Retinal pigment epithelial cell (primary cell): ENCODE data around the gene AP3B1.

Experiments used
- DNase-seq: peaks from one replicate; pipeline ENCODE4 v3.0.0-alpha.2; 2010; ENCODE audit warnings: low read depth
- H3K4me3 ChIP-seq: 2 replicates; pipeline ENCODE4 v1.5.1; 2011; ENCODE audit warnings: mild to moderate bottlenecking, low read length, control low read depth, moderate library complexity
- TF ChIP-seq, protein P1 (sequence below): conservative IDR thresholded peaks from 2 replicates; pipeline ENCODE4 v1.5.1; 2011; ENCODE audit warnings: low read depth, low read length, control low read depth, inconsistent platforms

AP3B1 gene

DNA sequence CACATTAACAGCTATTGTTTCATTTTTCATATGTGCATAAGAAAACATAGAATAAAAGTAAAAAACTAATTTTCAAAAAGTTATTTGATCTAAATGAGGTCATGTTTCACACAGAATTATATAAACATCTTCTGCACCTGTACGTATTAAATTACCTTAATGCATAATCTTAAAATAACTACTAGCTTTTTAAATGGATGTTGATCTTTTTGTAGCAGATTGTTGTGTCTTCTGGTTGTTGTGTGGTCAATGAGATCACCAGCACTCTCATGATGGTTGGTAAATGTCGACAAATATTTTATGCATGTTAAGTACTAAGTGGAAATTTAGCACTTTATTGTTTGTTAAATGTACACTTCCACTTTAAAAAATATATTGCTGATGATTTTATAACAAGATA is 162.0 kb downstream of the AP3B1 start:
- H3K4me3 ChIP-seq, result no peak overlapping the region
- no peak for DNase-seq
- TF ChIP-seq, protein P1, sequence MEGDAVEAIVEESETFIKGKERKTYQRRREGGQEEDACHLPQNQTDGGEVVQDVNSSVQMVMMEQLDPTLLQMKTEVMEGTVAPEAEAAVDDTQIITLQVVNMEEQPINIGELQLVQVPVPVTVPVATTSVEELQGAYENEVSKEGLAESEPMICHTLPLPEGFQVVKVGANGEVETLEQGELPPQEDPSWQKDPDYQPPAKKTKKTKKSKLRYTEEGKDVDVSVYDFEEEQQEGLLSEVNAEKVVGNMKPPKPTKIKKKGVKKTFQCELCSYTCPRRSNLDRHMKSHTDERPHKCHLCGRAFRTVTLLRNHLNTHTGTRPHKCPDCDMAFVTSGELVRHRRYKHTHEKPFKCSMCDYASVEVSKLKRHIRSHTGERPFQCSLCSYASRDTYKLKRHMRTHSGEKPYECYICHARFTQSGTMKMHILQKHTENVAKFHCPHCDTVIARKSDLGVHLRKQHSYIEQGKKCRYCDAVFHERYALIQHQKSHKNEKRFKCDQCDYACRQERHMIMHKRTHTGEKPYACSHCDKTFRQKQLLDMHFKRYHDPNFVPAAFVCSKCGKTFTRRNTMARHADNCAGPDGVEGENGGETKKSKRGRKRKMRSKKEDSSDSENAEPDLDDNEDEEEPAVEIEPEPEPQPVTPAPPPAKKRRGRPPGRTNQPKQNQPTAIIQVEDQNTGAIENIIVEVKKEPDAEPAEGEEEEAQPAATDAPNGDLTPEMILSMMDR, result no peak

DNA sequence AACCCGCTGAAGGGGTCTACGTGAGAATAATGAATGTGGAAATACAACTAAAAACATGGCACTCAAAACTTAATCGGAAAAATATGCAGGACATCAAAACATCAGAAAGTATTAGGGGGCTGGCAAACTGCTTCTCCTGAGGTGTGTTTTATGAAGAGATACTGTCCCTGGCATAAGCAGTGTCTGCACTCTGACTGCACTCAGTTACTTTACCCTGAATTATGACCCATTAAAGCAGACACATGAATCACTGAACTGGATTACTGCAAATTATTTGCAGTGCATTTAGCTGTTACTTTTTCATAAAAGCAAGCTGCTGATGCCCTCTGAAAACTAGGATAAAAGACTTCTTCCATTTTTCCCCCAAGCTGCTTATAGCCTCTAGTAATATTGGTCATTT is 164.9 kb downstream of the AP3B1 start:
- no peak overlapping the region for H3K4me3 ChIP-seq
- no peak for DNase-seq
- TF ChIP-seq, protein P1, result no peak

DNA sequence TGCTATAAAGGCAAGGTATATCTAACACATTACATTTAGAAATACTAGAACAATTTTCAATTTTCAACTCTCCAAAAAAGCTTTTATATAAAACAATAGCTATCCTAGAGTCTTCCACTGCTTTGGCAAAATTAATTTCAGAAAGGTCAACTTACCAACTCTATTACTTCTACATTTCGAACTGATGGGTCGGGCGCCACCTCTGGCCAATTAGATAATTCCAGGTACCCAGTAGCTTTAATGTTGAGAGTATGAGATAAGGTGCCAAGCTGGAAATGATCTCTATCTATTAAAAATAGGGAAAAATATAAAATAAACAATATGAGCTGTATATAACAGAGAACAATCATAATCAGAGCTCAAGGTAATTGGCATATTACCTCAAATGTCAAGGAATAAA is 166.6 kb downstream of the AP3B1 start:
- DNase-seq, result no peak
- TF ChIP-seq, protein P1, result peak; percentile 46
- H3K4me3 ChIP-seq, result no peak overlapping the region

DNA sequence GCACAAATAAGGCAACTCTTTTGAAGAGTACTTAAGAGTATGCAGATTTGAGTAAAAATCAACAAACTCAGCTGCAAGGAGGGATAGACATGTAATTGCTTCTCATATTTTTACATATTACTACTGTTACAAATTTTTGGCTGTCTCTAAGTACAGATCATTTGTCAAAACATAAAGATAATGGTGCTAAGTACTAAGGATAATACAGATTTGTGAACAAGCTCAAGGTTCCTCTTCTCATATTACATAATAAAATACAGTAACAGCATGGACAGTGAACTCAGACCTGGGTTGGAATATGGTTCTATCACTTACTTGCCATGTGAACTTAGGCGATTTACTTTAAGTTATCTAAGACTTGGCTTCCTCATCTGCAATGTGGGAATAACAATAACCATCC is 168.0 kb downstream of the AP3B1 start:
- TF ChIP-seq, protein P1, result no peak
- no peak overlapping the region for H3K4me3 ChIP-seq
- DNase-seq, result no peak

DNA sequence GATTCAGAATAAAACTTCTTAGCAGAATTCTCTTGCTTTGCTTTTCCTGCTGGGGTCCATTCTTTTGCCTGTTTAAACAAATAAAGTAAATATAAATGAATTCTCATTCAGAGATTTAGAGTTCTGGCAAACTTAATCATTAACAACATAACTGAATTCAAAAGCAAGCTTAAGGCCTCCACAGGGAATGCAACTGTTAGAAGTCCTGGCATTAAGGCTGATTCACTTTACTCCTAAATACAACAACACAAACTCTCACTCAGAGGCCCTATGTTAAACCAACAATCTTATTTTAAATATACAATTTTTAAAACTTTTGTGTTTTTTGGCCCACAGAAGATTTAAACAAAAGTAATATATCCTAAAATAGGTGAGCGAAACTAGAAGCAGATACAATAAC is 178.3 kb downstream of the AP3B1 start:
- no peak overlapping the region for H3K4me3 ChIP-seq
- TF ChIP-seq, protein P1, result no peak
- DNase-seq, result no peak

DNA sequence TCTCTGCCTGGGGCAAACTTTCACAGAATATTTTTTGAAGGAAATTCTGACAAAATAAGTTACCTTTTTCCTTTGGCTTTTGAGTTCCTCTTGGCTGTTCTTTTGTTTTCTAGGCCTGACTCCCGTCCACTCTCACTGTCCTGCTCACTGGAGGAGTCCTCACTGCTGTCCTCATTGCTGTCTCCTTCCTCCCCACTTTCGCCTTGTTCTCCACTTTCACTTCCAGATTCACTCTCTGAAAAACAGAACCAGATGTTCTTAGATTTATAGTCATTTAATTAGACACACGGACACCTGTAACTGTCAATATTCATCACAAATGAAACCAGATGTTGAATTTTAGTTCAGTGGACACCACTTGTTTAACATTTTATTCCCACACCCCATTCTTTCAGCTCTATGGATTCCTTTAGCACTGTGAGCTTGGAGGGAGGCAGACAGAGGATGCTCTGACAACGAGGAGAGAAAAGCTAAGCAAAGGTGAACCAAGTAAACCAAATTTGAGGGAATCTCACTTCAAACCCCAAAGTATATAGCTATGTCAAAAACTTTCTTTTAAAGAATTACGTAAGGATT is 180.7 kb downstream of the AP3B1 start:
- DNase-seq, result no peak
- no peak overlapping the region for H3K4me3 ChIP-seq
- TF ChIP-seq, protein P1, result no peak

DNA sequence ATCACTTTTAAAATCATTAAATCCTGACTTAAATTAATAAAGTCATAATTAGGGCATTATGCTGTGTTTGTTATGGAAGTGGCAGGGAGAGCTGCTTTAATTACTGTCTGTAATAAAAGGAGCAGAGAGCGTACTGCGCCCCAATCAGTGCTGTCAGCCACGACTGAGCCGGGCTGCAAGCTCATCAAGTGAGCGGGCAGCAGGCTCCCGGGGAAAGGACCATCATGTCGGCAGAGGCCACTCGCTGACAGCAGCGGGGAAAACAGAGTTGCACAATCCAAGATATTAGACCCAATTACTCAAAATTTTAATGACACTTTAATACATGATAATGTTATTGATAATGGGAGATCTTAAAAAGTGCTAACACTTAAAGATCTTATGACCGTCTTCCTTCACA is 181.6 kb downstream of the AP3B1 start:
- H3K4me3 ChIP-seq, result no peak overlapping the region
- TF ChIP-seq, protein P1, result no peak
- DNase-seq, result no peak
